NCI-H526 (cell line): ENCODE measurements around the gene ZNF141.
A peak's percentile ranks its signal among the peaks of the same experiment; 100 is the strongest.
"Not testable (repeated sequence)": the region's sequence is repeated elsewhere in the genome, so short reads cannot be mapped to it uniquely, and the experiment has no call there.

Experiments
- DNase-seq, 2 experiments: peaks; one replicate each; lab custom pipeline; 2025; lab: John Stamatoyannopoulos, UW

The ZNF141 gene

DNA sequence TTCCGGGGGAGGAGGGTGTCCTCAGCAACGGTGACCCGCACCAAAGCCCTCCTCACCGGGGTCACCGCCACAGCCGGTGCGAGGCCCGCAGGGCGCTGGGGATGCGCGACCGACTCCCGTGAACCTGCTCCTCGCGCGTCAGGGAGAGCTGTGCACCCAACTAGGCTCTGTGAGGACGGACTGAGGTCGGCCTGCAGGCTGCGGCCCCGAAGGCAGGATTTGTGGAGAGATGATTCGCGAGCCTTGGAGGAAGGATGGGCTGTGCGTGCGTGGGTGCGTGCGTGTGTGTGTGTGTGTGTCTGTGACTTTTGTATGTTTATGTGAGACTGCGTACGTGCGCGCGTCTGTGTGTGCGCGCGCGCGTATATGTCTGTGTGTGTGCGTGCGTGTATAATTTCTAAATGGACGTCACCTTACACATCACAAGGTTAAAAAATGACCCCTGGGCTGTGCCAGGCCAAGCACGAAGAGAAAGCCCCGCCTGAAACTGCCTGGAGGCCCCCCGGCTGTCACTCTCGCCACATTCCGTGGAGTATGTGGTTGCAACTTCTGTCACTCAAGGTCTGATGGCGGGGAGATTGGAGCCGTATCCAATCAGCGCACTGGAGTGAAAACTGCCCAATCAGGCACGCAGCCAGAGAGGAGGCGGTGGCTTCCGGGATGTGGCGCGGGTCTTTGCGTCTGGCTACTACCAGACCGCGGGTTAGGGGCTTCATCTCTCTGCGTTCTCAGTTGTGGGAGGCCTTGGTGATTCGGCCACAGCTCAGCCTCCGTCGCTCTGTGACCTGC is at the start of gene ZNF141:
Gene ZNF141, plus strand, starts transcription at position 672 of the 789 bp plus-strand sequence. CDS start 170 bp downstream, outside the sequence.
- DNase-seq, result peak; percentile 93

DNA sequence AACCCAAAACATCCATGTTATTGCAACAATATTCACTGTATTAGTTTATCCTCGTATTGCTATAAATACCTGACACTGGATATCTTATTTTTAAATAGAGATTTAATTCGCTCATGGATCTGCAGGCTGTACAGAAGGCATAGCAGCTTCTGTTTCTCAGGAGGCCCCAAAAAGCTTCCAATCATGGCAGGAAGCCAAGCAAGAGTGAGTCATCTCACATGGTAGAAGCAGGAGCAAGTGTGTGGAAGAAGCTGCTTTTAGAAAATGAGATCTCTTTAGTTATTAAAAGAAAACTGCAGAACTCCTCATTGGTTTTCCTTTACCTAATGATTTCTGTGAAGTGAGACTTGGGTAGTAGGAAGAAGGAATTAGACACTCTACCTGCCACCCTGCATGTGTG is 48.7 kb upstream of the ZNF141 start:
- DNase-seq, result no peak

GRCh38 chr4:294732-295131 is 42.9 kb upstream of the ZNF141 start:
- DNase-seq, result no peak

- no peak for DNase-seq
Measured at GRCh38 chr4:302381-302780, 35.2 kb upstream of the ZNF141 start.

DNA sequence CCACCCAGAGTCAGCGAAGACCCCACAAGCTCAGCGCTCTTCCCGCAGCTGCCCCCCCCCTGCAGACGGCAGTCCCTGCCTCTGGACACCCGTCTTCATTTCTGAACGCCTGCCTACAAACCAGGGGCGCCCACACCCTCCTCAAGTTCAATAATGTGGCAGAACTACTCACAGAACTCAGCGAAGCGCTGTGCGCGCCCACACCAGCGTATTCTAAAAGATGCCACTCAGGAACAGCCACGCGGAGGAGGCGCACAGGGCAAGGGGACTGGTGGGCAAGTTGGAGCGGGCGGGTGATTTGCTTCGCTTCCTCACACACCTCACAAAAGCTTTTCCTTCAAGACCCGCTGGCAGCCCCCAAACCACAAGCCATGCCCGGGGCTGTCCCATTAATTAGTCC is 33.1 kb upstream of the ZNF141 start:
- not testable (repeated sequence) for DNase-seq

GRCh38 chr4:304969-305680 is 32.5 kb upstream of the ZNF141 start, which contains the start of gene ZNF732:
TSS of gene ZNF732 (minus strand) at chr4:305474. CDS start at chr4:305310, 164 bp downstream.
- no peak for DNase-seq

- no peak for DNase-seq
Measured at GRCh38 chr4:306551-306961, 31.1 kb upstream of the ZNF141 start.

DNA sequence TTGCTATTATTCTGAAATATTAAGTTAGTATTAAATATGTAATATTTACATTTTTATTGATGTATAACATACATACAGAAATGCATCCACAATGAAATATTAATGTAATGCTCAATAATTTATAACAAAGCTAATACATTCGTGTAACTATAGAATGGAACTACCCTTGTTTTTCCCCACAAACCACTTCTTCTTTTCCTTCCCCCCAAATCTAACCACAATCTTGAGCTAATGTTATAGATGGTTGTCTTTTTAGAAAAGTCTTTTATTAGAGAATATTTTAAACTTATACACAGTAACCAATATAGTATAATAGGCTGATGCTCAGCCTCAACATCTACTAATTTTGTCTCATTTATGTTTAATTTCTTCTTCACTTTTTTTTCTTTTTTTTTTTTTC is 27.8 kb upstream of the ZNF141 start:
- DNase-seq, result no peak

DNA sequence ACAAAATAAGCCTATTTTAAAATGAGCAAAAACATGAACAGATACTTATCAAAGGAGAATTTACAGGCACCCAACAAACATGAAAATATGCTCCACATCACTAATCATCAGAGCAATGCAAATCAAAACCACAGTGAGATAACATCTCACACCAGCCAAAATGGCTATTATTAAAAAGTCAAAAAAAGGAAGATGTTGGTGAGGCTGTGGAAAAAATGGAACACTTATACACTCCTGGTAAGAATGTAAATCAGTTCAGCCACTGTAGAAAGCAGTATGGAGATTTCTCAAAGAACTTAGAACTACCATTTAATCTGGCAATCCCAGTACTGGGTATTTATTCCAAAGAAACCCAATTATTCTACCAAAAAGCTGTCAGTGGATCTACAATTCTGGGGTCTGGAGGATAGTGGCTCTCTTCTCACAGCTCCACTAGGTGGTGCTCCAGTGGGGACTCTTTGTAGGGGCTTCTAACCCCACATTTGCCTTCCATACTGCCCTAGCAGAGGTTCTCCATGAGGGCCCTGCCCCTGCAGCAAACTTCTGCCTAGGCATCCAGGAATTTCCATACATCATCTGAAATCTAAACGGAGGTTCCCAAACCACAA is 23.2 kb upstream of the ZNF141 start:
- no peak for DNase-seq

- no peak for DNase-seq
Measured at GRCh38 chr4:328729-329128, 8.9 kb upstream of the ZNF141 start.

DNA sequence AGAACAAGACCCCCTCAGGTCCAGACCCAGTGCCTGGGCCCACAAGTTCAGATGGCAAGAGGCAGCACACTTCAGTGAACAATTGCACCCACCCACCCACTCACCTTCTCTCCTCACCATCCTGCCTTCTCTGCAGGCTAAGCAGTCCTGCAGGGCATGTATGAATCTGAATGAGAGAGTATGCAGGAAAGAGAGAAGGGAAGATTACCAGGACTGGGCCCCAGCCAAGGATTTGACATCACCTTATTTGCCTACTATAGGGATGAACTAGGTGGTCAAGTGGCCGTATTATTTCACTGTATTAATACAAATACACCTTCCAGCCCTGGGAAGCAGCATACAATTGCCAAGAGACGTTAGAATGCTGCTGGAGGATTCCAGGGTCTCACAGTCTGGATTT is 2.1 kb upstream of the ZNF141 start:
- DNase-seq, result no peak

DNA sequence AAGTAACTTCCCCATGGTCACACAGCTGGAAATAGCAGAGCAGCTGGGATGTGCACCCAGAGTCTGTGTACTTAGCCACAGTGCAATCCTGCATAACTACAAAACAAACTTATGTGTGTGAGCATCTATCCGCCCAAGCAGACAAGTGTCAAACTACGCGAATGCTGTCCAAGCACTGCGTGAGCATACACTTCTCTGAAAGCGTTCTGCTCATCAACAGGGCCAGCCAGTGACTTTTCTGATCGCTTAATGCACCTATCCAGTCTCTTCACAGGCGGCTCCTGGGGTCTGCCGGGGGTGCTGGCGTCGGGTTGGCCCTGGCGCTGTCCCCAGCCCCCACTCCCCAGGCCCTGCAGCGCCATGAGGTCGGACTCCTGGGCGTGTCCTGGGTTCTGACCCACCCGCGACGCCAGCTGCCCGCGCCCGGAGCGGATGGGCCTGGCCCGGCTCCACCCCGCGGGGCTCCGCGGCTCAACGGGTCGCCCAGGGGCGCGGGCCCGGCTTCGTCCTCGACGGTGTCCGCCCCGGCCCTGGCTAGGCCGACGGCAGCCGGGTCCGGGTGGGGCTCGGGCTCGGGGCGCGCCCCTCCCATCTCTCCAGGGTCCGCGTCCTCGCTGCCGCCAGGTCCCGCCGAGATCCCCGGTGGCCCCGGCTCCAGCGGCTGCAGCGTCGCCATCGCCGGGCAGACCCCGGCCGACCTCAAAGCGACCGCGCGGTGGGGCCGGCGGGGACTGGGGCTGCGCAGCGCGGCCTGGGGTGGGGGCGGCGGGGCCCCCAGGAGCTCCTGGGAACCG is 1.3 kb upstream of the ZNF141 start:
- DNase-seq, result no peak

GRCh38 chr4:336893-337142 is 796 bp upstream of the ZNF141 start:
- peak in 1 of 2 experiments; percentile 36 for DNase-seq

- peak in 1 of 2 experiments; percentile 62 for DNase-seq
Measured at GRCh38 chr4:337932-338758, 531 bp downstream of the ZNF141 start.

DNA sequence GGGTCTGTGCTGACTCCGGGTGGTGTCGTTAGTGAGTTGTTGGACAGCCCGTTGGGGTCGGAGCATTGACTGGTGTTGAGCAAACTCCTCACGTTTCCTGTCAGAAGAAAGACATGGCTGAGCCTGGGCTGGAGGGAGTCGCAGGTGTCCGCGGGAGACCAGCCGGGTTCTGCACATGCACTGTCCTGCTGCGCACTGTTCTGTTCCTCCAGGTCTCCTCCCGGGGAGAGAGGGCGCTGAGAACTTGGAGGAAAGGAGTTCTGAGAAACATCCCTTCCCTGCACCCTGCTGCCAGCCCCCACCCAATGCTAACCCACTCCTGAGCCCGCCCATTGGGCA is 1.1 kb downstream of the ZNF141 start:
- DNase-seq, result no peak

DNA sequence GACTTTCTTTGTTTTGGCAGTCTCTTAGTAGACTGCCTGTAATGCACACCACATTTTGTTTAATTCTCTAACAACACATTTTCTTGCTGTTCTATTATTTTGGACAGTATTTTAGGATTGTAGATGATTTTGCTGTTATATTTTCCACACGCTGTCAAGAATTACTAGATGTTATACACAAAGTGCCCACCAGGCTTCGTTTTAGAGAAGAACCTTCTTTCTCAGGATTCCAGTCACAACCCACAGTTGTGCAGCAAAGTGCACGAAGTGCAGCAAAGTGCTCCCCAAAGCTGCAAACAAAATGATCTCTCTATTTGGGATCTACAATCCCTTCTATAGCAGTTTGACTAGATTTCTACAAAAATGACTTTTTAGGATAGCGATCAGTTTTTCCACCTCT is 2.4 kb downstream of the ZNF141 start:
- no peak for DNase-seq

DNA sequence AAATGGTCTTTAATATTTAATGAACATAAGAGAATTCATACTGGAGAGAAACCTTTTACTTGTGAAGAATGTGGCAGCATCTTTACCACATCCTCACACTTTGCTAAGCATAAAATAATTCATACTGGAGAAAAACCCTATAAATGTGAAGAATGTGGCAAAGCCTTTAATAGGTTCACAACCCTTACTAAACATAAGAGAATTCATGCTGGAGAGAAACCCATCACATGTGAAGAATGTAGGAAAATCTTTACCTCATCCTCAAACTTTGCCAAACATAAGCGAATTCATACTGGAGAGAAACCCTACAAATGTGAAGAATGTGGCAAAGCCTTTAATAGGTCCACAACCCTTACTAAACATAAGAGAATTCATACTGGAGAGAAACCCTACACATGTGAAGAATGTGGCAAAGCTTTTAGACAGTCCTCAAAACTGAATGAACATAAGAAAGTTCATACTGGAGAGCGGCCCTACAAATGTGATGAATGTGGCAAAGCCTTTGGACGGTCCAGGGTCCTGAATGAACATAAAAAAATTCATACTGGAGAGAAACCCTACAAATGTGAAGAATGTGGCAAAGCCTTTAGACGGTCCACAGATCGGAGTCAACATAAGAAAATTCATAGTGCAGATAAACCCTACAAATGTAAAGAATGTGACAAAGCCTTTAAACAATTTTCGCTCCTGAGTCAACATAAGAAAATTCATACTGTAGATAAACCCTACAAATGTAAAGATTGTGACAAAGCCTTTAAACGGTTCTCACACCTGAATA is 35.6 kb downstream of the ZNF141 start:
- DNase-seq, result no peak

GRCh38 chr4:374298-375160 is 36.9 kb downstream of the ZNF141 start:
- no peak for DNase-seq

DNA sequence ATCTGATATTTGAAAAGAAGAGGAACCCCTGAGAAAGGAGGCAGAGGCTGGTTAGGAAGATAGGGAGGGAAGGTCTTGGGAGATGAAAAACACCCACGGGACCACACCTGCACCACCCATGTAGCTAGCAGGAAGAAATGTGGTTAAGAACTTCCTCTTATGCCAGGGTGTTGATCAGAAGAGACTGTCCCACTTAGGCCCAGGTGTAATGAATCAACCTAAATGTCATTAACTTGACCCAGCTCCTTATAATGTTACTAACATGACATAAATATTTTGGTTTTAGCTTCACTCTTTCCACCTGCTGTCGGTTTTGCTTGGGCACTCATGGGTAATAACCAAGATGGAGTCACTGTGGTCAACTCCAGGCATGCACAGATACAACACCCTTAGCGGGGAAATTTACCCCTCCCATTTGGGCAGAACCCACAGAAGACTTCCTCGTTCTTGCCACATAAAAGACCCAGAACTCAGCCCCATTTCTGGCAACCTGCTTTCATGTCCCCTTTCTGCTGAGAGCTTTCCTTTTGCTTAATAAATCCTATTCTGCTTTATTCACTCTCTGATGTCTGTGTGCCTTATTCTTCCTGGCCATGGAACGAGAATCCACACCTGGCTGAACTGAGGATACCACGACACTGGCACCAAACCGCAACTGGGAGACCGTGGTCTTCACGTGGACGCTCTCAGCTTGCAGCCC is 46.8 kb downstream of the ZNF141 start:
- DNase-seq, result no peak
